Testis (tissue), 3 donors: ENCODE data around the gene BTRC. TPM values are rescaled to one million over a fixed set of nuclear protein-coding genes. Genes with fewer than 3 reads are reported as not detected.

Experiments used
- DNase-seq: peaks from one replicate; pipeline ENCODE4 v3.0.0-alpha.2; 2019
- H3K27ac ChIP-seq, 2 donors: fragments of 200-600 bp; sonication (generic); one replicate each; pipeline ENCODE4 v1.5.1; 2019
- H3K27me3 ChIP-seq: fragments of 200-600 bp; sonication (generic); one replicate; pipeline ENCODE4 v1.5.1; 2019
- H3K36me3 ChIP-seq: fragments of 200-600 bp; sonication (generic); one replicate; pipeline ENCODE4 v1.5.1; 2017; ENCODE audit warnings: low read depth; ENCODE audit errors: missing control alignments
- H3K4me1 ChIP-seq: fragments of 200-600 bp; sonication (generic); one replicate; pipeline ENCODE4 v1.5.1; 2019
- H3K4me3 ChIP-seq, 2 donors: fragments of 200-600 bp; sonication (generic); one replicate each; pipeline ENCODE4 v1.5.1; 2017 to 2019
- H3K9me3 ChIP-seq: fragments of 200-600 bp; sonication (generic); one replicate; pipeline ENCODE4 v1.5.1; 2017
- CTCF ChIP-seq, 3 experiments: fragments of 450-650 bp in 2 of 3; fragments of 200-600 bp in 1 of 3; sonication (generic) in 1 of 3; IDR thresholded peaks; one replicate each; pipeline ENCODE4 v1.5.1; 2016 to 2019; ENCODE audit warnings: antibody characterized with exemption in 3 of 3, mild to moderate bottlenecking in 2 of 3, moderate library complexity in 1 of 3
- POLR2A ChIP-seq: fragments of 450-650 bp; IDR thresholded peaks from one replicate; pipeline ENCODE4 v1.6.1; 2017; ENCODE audit warnings: antibody characterized with exemption, mild to moderate bottlenecking, moderate library complexity
- WGBS, 2 donors: methylation state at CpG; one replicate each; pipeline ENCODE4 v1.1.5; 2018; 5-methylcytosine and 5-hydroxymethylcytosine counted together
- intact Hi-C: fragments of 100-400 bp; cut with DNase I; formaldehyde crosslinking; loops from one replicate; pipeline ENCODE4 v1.15.1; 2023; ENCODE audit warnings: low total_unique reads
- polyA plus RNA-seq: library from polyadenylated mRNA; stranded (reverse); fragments of 350-450 nt; fragmentation: Illumina TruSeq; extraction: RNeasy Lipid Tissue Mini Kit (QIAGEN cat#74804); gene quantifications from one replicate; pipeline ENCODE4 v1.2.3, GENCODE V29; 2014; ENCODE audit warnings: low read depth, low replicate concordance; ENCODE audit not compliant: insufficient read depth
- total RNA-seq, 2 donors: library from RNA; depleted of rRNA; stranded (reverse); fragments of >200 nt; gene quantifications; one replicate each; pipeline ENCODE4 v1.2.3, GENCODE V29; 2016

BTRC gene
- total and polyA plus RNA-seq, 3 donors from 2014 or later: 40.0 to 43.8 (median 41.0) TPM

GRCh38 chr10:101538446-101538845, 184.5 kb downstream of the BTRC start:
- H3K4me3 ChIP-seq: no peak overlapping the region
- intact Hi-C loops: no loop called here

GRCh38 chr10:101545898-101546297, 191.9 kb downstream of the BTRC start:
- Histone ChIP-seq H3K9me3 (no peaks in the 10 kb centered on the region), H3K27ac (no peak overlapping the region), H3K4me1 (no peaks in the 10 kb centered on the region), H3K36me3 (no peaks in the 10 kb centered on the region), H3K27me3 (no peaks in the 10 kb centered on the region), H3K4me3 (no peak overlapping the region)
- DNase-seq: no peak
- no peak for TF ChIP-seq POLR2A
- TF ChIP-seq CTCF (IDR thresholded peaks at IDR 0.05): no peak
- intact Hi-C loops: no loop called here

More at GRCh38 chr10:101538446-101538845, 184.5 kb downstream of the BTRC start:
- H3K9me3 ChIP-seq: no peaks in the 10 kb centered on the region
- no peak overlapping the region for H3K27ac ChIP-seq
- H3K4me1 ChIP-seq: no peaks in the 10 kb centered on the region
- no peak for TF ChIP-seq CTCF (IDR thresholded peaks at IDR 0.05)
- TF ChIP-seq POLR2A: no peak
- H3K27me3 ChIP-seq: no peaks in the 10 kb centered on the region
- DNase-seq: no peak
- H3K36me3 ChIP-seq: no peaks in the 10 kb centered on the region
- 93% methylated on average over 2 of the region's 2 CpGs for WGBS, 2 donors

GRCh38 chr10:101550965-101551364, 197.0 kb downstream of the BTRC start:
- peak overlapping the region in 1 of 2 donors; percentile 53 for H3K27ac ChIP-seq
- TF ChIP-seq CTCF (IDR thresholded peaks at IDR 0.05): no peak
- no peak for TF ChIP-seq POLR2A
- no peaks in the 10 kb centered on the region for H3K36me3 ChIP-seq
- no peaks in the 10 kb centered on the region for H3K9me3 ChIP-seq
- DNase-seq: no peak
- H3K4me1 ChIP-seq: no peaks in the 10 kb centered on the region
- WGBS, 2 donors: 90 to 96% methylated on average over 2 of the region's 2 CpGs
- no peaks in the 10 kb centered on the region for H3K27me3 ChIP-seq
- intact Hi-C loops: no loop called here
- H3K4me3 ChIP-seq: no peak overlapping the region

- H3K36me3 ChIP-seq: no peaks in the 10 kb centered on the region
- WGBS, 2 donors: 92 to 95% methylated on average over 3 of the region's 3 CpGs
Measured at GRCh38 chr10:101552442-101552841, 198.5 kb downstream of the BTRC start.

More at GRCh38 chr10:101552442-101552841, 198.5 kb downstream of the BTRC start:
- intact Hi-C loops: no loop called here
- no peak for TF ChIP-seq CTCF (IDR thresholded peaks at IDR 0.05)
- no peak for TF ChIP-seq POLR2A
- Histone ChIP-seq H3K9me3 (no peaks in the 10 kb centered on the region), H3K4me1 (no peaks in the 10 kb centered on the region), H3K27ac (no peak overlapping the region), H3K4me3 (no peak overlapping the region), H3K27me3 (no peaks in the 10 kb centered on the region)
- DNase-seq: no peak
